Fibroblast of lung (primary cell): ENCODE measurements around the gene CLSTN1. TPM values are rescaled to one million over a fixed set of nuclear protein-coding genes. Genes with fewer than 3 reads are reported as not detected.
A peak's percentile ranks its signal among the peaks of the same experiment; 100 is the strongest.

Experiments used
- DNase-seq, 2 donors: peaks; one replicate each; pipeline versions ENCODE4 v3.0.0 to v3.0.0-alpha.2; 2010; ENCODE audit warnings: low read depth in 2 of 2
- H2AFZ ChIP-seq: 2 replicates; pipeline ENCODE4 v1.5.1; 2012; ENCODE audit warnings: low read length, control low read depth, inconsistent platforms
- H3K27ac ChIP-seq: 2 replicates; pipeline ENCODE4 v1.5.1; 2011; ENCODE audit warnings: low read length, control low read depth; ENCODE audit not compliant: insufficient read depth
- H3K27me3 ChIP-seq: 2 replicates; pipeline ENCODE4 v1.5.1; 2011; ENCODE audit warnings: mild to moderate bottlenecking, low read length; ENCODE audit not compliant: control insufficient read depth, insufficient read depth
- H3K36me3 ChIP-seq: 2 replicates; pipeline ENCODE4 v1.5.1; 2011; ENCODE audit warnings: low read length; ENCODE audit not compliant: control insufficient read depth, insufficient read depth
- H3K4me1 ChIP-seq: 2 replicates; pipeline ENCODE4 v1.5.1; 2011; ENCODE audit warnings: low read length; ENCODE audit not compliant: control insufficient read depth, insufficient read depth; ENCODE audit errors: extremely low read depth
- H3K4me2 ChIP-seq: 2 replicates; pipeline ENCODE4 v1.5.1; 2011; ENCODE audit warnings: low read length, control low read depth; ENCODE audit not compliant: insufficient read depth; ENCODE audit errors: extremely low read depth
- H3K4me3 ChIP-seq, 4 experiments: fragments of 200-600 bp in 1 of 4; sonication (generic) in 1 of 4; replicated peaks in 1 of 4; 2 replicates each; pipeline ENCODE4 v1.5.1; 2011 to 2016; ENCODE audit warnings: low read length in 4 of 4, low read depth in 3 of 4, mild to moderate bottlenecking in 3 of 4, control low read depth in 2 of 4, inconsistent platforms in 1 of 4, mixed read lengths in 1 of 4; ENCODE audit not compliant: insufficient read depth in 1 of 4; ENCODE audit errors: control extremely low read depth in 1 of 4
- H3K79me2 ChIP-seq: 2 replicates; pipeline ENCODE4 v1.5.1; 2012; ENCODE audit warnings: mild to moderate bottlenecking, low read length, inconsistent platforms; ENCODE audit not compliant: control insufficient read depth, insufficient read depth
- H3K9ac ChIP-seq: 2 replicates; pipeline ENCODE4 v1.5.1; 2011; ENCODE audit warnings: mild to moderate bottlenecking, low read length, control low read depth; ENCODE audit not compliant: insufficient read depth
- H3K9me3 ChIP-seq: 2 replicates; pipeline ENCODE4 v1.5.1; 2012; ENCODE audit warnings: low read depth, low read length; ENCODE audit not compliant: control insufficient read depth, insufficient read depth
- H4K20me1 ChIP-seq: 2 replicates; pipeline ENCODE4 v1.5.1; 2011; ENCODE audit warnings: low read length; ENCODE audit not compliant: control insufficient read depth, insufficient read depth; ENCODE audit errors: extremely low read depth
- EZH2 ChIP-seq: IDR thresholded peaks from 2 replicates; pipeline ENCODE4 v1.5.1; 2012; ENCODE audit warnings: low read length, control low read depth, mild to moderate bottlenecking; ENCODE audit errors: missing control alignments
- polyA plus RNA-seq, 2 donors: library from polyadenylated mRNA; depleted of rRNA in 1 of 2; stranded (reverse) in 1 of 2; unstranded in 1 of 2; fragments of >200 nt; gene quantifications; 2 replicates each; pipeline ENCODE4 v1.2.1, GENCODE V29; 2011 to 2012; ENCODE audit warnings: missing spikeins in 1 of 2
- total RNA-seq: library from RNA; depleted of rRNA; stranded (reverse); fragments of >200 nt; gene quantifications from 2 replicates; pipeline ENCODE4 v1.2.1, GENCODE V29; 2014
- TF ChIP-seq, protein P1 (sequence below), 2 donors: IDR thresholded peaks in 1 of 2; conservative IDR thresholded peaks in 1 of 2; 1 replicate in 1 of 2; 2 replicates in 1 of 2; pipeline ENCODE4 v1.5.1; 2011 to 2012; ENCODE audit warnings: low read length in 2 of 2, control low read depth in 1 of 2, inconsistent platforms in 1 of 2, low read depth in 1 of 2, mild to moderate bottlenecking in 1 of 2

Gene CLSTN1
- total and polyA plus RNA-seq, 2 donors (not counting 1 experiment from before 2014, with no cell fraction given), result 57.4 to 115 TPM

DNA sequence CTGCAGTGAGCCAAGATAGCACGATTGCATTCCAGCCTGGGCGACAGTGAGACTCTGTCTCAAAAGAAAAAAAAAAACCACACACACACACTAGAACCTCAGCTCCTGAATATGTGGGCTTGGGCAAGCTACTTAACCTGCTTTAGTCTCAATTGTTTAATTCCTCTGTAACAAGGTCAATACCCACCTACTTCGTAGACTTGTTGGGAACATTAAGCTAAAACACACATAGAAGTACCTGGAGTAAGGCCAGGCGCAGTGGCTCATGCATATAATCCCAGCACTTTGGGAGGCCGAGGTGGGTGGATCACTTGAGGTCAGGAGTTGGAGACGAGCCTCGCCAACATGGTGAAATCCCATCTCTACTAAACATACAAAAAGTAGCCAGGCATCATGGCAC, 77.1 kb downstream of the CLSTN1 start:
- Histone ChIP-seq H2AFZ (no peak overlapping the region), H3K4me1 (no peaks in the 10 kb centered on the region), H3K9me3 (no peaks in the 10 kb centered on the region), H3K9ac (no peak overlapping the region), H3K4me2 (no peak overlapping the region), H3K36me3 (peaks cover 9% of the 10 kb centered on the region), H3K79me2 (no peaks in the 10 kb centered on the region), H3K27ac (no peak overlapping the region), H3K4me3 (no peak overlapping the region), H3K27me3 (no peaks in the 10 kb centered on the region), H4K20me1 (no peaks in the 10 kb centered on the region)
- TF ChIP-seq EZH2, result no peak
- TF ChIP-seq, protein P1, sequence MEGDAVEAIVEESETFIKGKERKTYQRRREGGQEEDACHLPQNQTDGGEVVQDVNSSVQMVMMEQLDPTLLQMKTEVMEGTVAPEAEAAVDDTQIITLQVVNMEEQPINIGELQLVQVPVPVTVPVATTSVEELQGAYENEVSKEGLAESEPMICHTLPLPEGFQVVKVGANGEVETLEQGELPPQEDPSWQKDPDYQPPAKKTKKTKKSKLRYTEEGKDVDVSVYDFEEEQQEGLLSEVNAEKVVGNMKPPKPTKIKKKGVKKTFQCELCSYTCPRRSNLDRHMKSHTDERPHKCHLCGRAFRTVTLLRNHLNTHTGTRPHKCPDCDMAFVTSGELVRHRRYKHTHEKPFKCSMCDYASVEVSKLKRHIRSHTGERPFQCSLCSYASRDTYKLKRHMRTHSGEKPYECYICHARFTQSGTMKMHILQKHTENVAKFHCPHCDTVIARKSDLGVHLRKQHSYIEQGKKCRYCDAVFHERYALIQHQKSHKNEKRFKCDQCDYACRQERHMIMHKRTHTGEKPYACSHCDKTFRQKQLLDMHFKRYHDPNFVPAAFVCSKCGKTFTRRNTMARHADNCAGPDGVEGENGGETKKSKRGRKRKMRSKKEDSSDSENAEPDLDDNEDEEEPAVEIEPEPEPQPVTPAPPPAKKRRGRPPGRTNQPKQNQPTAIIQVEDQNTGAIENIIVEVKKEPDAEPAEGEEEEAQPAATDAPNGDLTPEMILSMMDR (conservative IDR thresholded peaks at IDR 0.05 in 1 of 2, IDR thresholded peaks at IDR 0.05 in 1 of 2; ENCODE audit: low read depth in 1 of 2, low read length in 2 of 2), result no peak
- DNase-seq, result peak in 1 of 2 donors; percentile 20

DNA sequence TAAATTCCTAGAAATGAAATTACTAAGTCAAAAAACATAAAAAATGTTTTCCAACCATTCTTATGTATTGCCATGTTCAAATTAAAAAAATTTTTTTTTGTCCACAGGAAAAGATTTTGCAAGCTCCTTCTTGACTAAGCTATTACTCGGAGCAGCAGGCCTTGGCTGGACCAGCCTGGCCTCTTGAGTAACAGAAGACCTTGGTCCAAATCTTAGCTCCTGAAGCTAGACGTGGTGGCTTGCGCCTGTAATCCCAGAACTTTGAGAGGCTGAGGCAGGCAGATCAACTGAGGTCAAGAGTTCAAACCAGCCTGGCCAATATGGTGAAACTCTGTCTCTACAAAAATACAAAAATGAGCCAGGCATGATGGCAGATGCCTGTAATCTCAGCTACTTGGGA, 77.6 kb downstream of the CLSTN1 start:
- Histone ChIP-seq H3K36me3 (peaks cover 7% of the 10 kb centered on the region), H3K4me2 (no peak overlapping the region), H3K27me3 (no peaks in the 10 kb centered on the region), H2AFZ (no peak overlapping the region), H3K4me1 (no peaks in the 10 kb centered on the region), H3K4me3 (no peak overlapping the region), H3K9ac (no peak overlapping the region), H4K20me1 (no peaks in the 10 kb centered on the region), H3K9me3 (no peaks in the 10 kb centered on the region), H3K27ac (no peak overlapping the region), H3K79me2 (no peaks in the 10 kb centered on the region)
- peak in 1 of 2 donors; percentile 16 for DNase-seq
- TF ChIP-seq EZH2, result no peak
- TF ChIP-seq, protein P1 (conservative IDR thresholded peaks at IDR 0.05 in 1 of 2, IDR thresholded peaks at IDR 0.05 in 1 of 2; ENCODE audit: low read depth in 1 of 2, low read length in 2 of 2), result no peak

DNA sequence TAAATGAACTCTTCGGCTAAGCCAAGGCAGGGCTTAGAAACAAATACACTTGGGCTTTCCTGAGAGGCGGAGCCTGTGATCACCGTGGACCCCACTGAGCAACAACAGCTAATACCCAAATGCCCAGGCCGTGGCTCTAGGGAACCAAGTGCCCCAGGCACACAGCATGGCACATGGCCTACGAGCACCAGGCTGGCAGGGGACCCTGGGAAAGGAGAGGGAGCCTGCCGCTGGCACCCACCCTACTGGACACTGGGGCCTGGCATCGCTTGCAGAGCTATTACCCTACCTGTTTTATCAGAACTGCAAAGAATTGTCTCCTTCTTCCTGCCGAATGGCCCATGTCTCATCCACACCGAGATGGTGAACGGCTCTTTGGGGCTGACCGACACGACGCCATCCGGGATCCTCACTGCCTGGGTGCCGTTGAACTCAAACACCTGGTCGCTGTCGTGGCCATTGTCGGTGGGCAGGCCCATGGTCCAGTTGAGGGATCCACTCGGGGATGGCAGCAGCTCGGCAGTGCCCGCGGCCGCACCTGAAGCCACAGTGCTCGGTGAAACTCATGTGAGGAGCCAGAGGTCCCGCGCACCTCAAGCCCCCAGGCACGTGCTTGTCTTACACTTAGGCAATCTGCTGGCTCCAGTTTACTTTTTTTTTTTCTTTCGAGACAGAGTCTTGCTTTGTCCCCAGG, 79.5 kb downstream of the CLSTN1 start:
- Histone ChIP-seq H4K20me1 (no peaks in the 10 kb centered on the region), H3K36me3 (peaks cover 8% of the 10 kb centered on the region), H3K4me2 (no peak overlapping the region), H3K9me3 (no peaks in the 10 kb centered on the region), H2AFZ (no peak overlapping the region), H3K4me1 (no peaks in the 10 kb centered on the region), H3K4me3 (no peak overlapping the region), H3K79me2 (no peaks in the 10 kb centered on the region), H3K9ac (no peak overlapping the region), H3K27me3 (no peaks in the 10 kb centered on the region), H3K27ac (no peak overlapping the region)
- TF ChIP-seq, protein P1 (conservative IDR thresholded peaks at IDR 0.05 in 1 of 2, IDR thresholded peaks at IDR 0.05 in 1 of 2; ENCODE audit: low read depth in 1 of 2, low read length in 2 of 2), result no peak
- no peak for TF ChIP-seq EZH2
- DNase-seq, result no peak
